ENCODE data around the gene SEMA5A.
"Not testable (repeated sequence)": the region's sequence is repeated elsewhere in the genome, so short reads cannot be mapped to it uniquely, and the experiment has no call there.

SEMA5A gene

GRCh38 chr5:9438596-9439354 is 107.1 kb downstream of the SEMA5A start:
- no peak for DNase-seq

- DNase-seq: no peak
These were observed 108.1 kb downstream of the SEMA5A start for GRCh38 chr5:9437741-9438240.

- DNase-seq: no peak
These were observed 114.2 kb downstream of the SEMA5A start for GRCh38 chr5:9431496-9432258.

- DNase-seq: no peak
These were observed 114.8 kb downstream of the SEMA5A start for GRCh38 chr5:9431151-9431495.

- DNase-seq: no peak
These were observed 115.6 kb downstream of the SEMA5A start for GRCh38 chr5:9430306-9430705.

- no peak for DNase-seq
These were observed 116.1 kb downstream of the SEMA5A start for GRCh38 chr5:9429691-9430215.

- no peak for DNase-seq
These were observed 117.6 kb downstream of the SEMA5A start for GRCh38 chr5:9428272-9428671.

GRCh38 chr5:9425710-9426109 is 120.2 kb downstream of the SEMA5A start:
- no peak for DNase-seq

GRCh38 chr5:9423571-9423970 is 122.3 kb downstream of the SEMA5A start:
- DNase-seq: no peak

GRCh38 chr5:9421884-9422283 is 124.0 kb downstream of the SEMA5A start:
- DNase-seq: no peak

- no peak for DNase-seq
These were observed 126.1 kb downstream of the SEMA5A start for GRCh38 chr5:9419794-9420193.

GRCh38 chr5:9415566-9415965 is 130.3 kb downstream of the SEMA5A start:
- DNase-seq: no peak

- no peak for DNase-seq
These were observed 130.8 kb downstream of the SEMA5A start for GRCh38 chr5:9415091-9415490.

GRCh38 chr5:9411142-9411541 is 134.7 kb downstream of the SEMA5A start:
- no peak for DNase-seq

GRCh38 chr5:9409413-9409960 is 136.4 kb downstream of the SEMA5A start:
- no peak for DNase-seq

- DNase-seq: no peak
These were observed 136.9 kb downstream of the SEMA5A start for GRCh38 chr5:9408964-9409363.

- DNase-seq: no peak
These were observed 140.6 kb downstream of the SEMA5A start for GRCh38 chr5:9405196-9405754.

GRCh38 chr5:9401786-9402472 is 143.9 kb downstream of the SEMA5A start:
- DNase-seq: no peak

- not testable (repeated sequence) for DNase-seq
These were observed 146.1 kb downstream of the SEMA5A start for GRCh38 chr5:9399783-9400182.

- no peak for DNase-seq
These were observed 146.8 kb downstream of the SEMA5A start for GRCh38 chr5:9399094-9399493.

- DNase-seq: no peak
These were observed 147.6 kb downstream of the SEMA5A start for GRCh38 chr5:9398227-9398626.

- DNase-seq: no peak
These were observed 149.5 kb downstream of the SEMA5A start for GRCh38 chr5:9396285-9396770.

- DNase-seq: no peak
These were observed 150.2 kb downstream of the SEMA5A start for GRCh38 chr5:9395706-9396105.

Data from activated effector memory CD4-positive, alpha-beta T cell treated with anti-CD3 and anti-CD28 coated beads, Interleukin-2, amount 50 U/mL, for 16 hours (primary cell).